ENCODE measurements around the gene RABEPK. TPM values are rescaled to one million over a fixed set of nuclear protein-coding genes. Genes with fewer than 3 reads are reported as not detected.
"Not testable (repeated sequence)": the region's sequence is repeated elsewhere in the genome, so short reads cannot be mapped to it uniquely, and the experiment has no call there.

The RABEPK gene
- total and polyA plus RNA-seq, 2 of the 4 experiments (the other 2 are of a cell fraction) = 43.9 to 59.7 TPM

DNA sequence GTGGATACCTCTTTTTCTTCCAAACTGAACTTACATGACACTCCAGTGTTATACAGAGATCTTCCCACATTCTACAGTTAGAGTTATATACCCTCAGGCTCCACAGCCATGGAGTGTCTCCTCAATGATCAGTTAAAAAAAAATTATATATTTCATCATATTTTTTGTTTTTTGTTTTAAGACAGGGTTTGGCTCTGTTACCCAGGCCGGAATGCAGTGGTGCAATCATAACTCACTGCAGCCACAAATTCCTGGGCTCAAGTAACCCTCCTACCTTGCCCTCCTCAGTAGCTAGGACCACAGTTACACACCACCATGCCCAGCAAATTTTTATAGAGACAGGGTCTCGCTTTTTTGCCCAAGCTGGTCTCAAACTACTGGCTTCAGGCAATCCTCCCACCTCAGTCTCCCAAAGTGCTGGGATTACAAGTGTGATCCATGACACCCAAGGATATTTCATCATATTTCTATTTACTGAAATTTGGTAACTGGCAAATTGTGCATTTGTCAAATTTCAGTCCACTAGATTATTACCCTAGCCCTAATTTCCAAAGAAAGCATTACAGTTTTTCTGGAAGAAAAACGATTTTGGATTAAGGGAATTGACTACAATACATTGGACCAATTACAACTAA lies 38.9 kb upstream of the RABEPK start:
- no peak overlapping the region for H4K91ac ChIP-seq (ENCODE audit: insufficient read depth, low read depth, low read length)
- no TSS peak for BruUV-seq (replicated peaks)
- H2BK20ac ChIP-seq (ENCODE audit: low read depth, low read length) = no peak overlapping the region
- H3K27me3 ChIP-seq (ENCODE audit: control insufficient read depth, insufficient read depth, low read length) = no peaks in the 10 kb centered on the region
- in situ Hi-C loops (cut with MboI; ENCODE audit: low sequenced_read_pairs) (no loop called here), dilution Hi-C loops (cut with HindIII; ENCODE audit: low sequenced_read_pairs, unreplicated experiment) (no loop called here), intact Hi-C loops (cut with micrococcal nuclease) (no loop called here)
- H2BK5ac ChIP-seq (ENCODE audit: low read depth, low read length, poor library complexity, severe bottlenecking) = peak overlapping the region; percentile 81
- no peak overlapping the region; the same call in 1 of the 2 replicates for H3K9ac ChIP-seq (ENCODE audit: low read depth, low read length)
- no peak overlapping the region for H3K18ac ChIP-seq (ENCODE audit: low read depth, low read length)
- H3K4ac ChIP-seq (ENCODE audit: low read depth, low read length) = peak overlapping the region; percentile 6
- H4K5ac ChIP-seq (ENCODE audit: low read depth, low read length) = peak overlapping the region; percentile 8; the same call in 1 of the 2 replicates
- H2AFZ ChIP-seq (replicated peaks; ENCODE audit: low read length, poor library complexity) = no peak overlapping the region
- peaks cover 19 to 63% of the 10 kb centered on the region in 2 experiments for H3K79me1 ChIP-seq (ENCODE audit: low read depth in 1 of 2, low read length in 2 of 2)
- ATAC-seq (ENCODE audit: low read depth) (peak; percentile 61), DNase-seq (no peak)
- H3K14ac ChIP-seq (replicated peaks; ENCODE audit: low read depth, low read length) = 0 out of 2 replicates have a peak overlapping the region, but pooled peaks have one; percentile 3
- H4K8ac ChIP-seq (ENCODE audit: low read depth in 2 of 2, low read length in 2 of 2) = peak overlapping the region in 1 of 2 experiments; percentile 47; a peak in 1 of 4 replicates
- H3K4me2 ChIP-seq (ENCODE audit: low read depth, low read length) = peak overlapping the region; percentile 14
- H2AK5ac ChIP-seq (ENCODE audit: low read depth, low read length) = no peak overlapping the region; the same call in 1 of the 2 replicates
- TF ChIP-seq CEBPB (IDR thresholded peaks at IDR 0.05; ENCODE audit: low read depth, low read length) (peak; percentile 70), FOS (IDR thresholded peaks at IDR 0.05; ENCODE audit: low read depth, low read length) (no peak)
- H4K20me1 ChIP-seq (ENCODE audit: insufficient read depth, low read length) = peaks cover 15% of the 10 kb centered on the region; the same call in 1 of the 2 replicates
- peaks cover 4% of the 10 kb centered on the region; the same call in 1 of the 2 replicates for H3K36me3 ChIP-seq (ENCODE audit: control insufficient read depth, insufficient read depth, low read length)
- H3K9me3 ChIP-seq (ENCODE audit: control insufficient read depth, insufficient read depth, low read length) = no peaks in the 10 kb centered on the region
- peak overlapping the region; percentile 73; the same call in 1 of the 2 replicates for H3K27ac ChIP-seq (ENCODE audit: insufficient read depth, low read length)
- no peak overlapping the region for H2BK15ac ChIP-seq (ENCODE audit: low read depth, low read length)
- no peak overlapping the region for H2AK9ac ChIP-seq (replicated peaks; ENCODE audit: low read depth, low read length, poor library complexity)
- peaks cover 10% of the 10 kb centered on the region for H3K4me1 ChIP-seq (ENCODE audit: control insufficient read depth, insufficient read depth, low read length)
- H3K56ac ChIP-seq (ENCODE audit: extremely low read depth, insufficient read depth, low read length) = no peak overlapping the region
- H3K9me1 ChIP-seq (ENCODE audit: insufficient read depth, low read length) = 0 out of 2 replicates have a peak, but pooled peaks cover 6% of the 10 kb centered on the region
- ChIA-PET CTCF (interaction anchor here (0.8 kb wide), 1 partner anchor 18 kb away, joined by 3 read pairs; the partner anchor contains the start of gene SCAI), POLR2A (ENCODE audit: unreplicated experiment) (no interaction called here)
- H2BK120ac ChIP-seq (ENCODE audit: low read depth, low read length) = no peak overlapping the region
- H3K4me3 ChIP-seq (ENCODE audit: insufficient read depth, low read depth, low read length) = no peak overlapping the region
- H3K23ac ChIP-seq (ENCODE audit: low read depth, low read length) = no peak overlapping the region
- WGBS, 2 experiments (ENCODE audit: extremely low coverage in 2 of 2, insufficient read length in 1 of 2) = 100% methylated on average over 1 of the region's 3 CpGs; no CpG with 5 or more reads in 1 of the 2 experiments

DNA sequence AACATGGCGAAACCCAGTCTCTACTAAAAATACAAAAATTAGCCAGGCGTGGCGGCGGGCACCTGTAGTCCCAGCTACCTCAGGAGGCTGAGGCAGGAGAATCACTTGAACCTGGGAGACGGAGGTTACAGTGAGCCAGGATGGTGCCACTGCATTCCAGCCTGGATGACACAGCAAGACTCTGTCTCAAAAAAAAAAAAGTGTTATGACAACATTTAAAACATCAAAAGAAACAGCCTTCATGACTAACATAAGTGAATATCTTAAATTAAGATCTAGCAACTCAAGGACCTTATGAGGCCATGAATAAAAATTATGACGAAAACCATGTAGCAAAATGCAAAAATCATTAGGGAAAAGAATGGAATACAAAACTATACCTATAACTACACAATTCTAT lies 37.5 kb upstream of the RABEPK start:
- H2BK5ac ChIP-seq (ENCODE audit: low read depth, low read length, poor library complexity, severe bottlenecking); H3K4me2 ChIP-seq (ENCODE audit: low read depth, low read length); POLR2A ChIA-PET (ENCODE audit: unreplicated experiment); H4K8ac ChIP-seq (ENCODE audit: low read depth in 2 of 2, low read length in 2 of 2); H3K27ac ChIP-seq (ENCODE audit: insufficient read depth, low read length); H4K91ac ChIP-seq (ENCODE audit: insufficient read depth, low read depth, low read length); H3K9ac ChIP-seq (ENCODE audit: low read depth, low read length); dilution Hi-C loops (cut with HindIII; ENCODE audit: low sequenced_read_pairs, unreplicated experiment); ATAC-seq (ENCODE audit: low read depth); H2BK15ac ChIP-seq (ENCODE audit: low read depth, low read length); H3K4ac ChIP-seq (ENCODE audit: low read depth, low read length); H2AFZ ChIP-seq (replicated peaks; ENCODE audit: low read length, poor library complexity); in situ Hi-C loops (cut with MboI; ENCODE audit: low sequenced_read_pairs); BruUV-seq (replicated peaks); H2BK20ac ChIP-seq (ENCODE audit: low read depth, low read length); H3K4me3 ChIP-seq (ENCODE audit: insufficient read depth, low read depth, low read length); H2AK5ac ChIP-seq (ENCODE audit: low read depth, low read length); H3K36me3 ChIP-seq (ENCODE audit: control insufficient read depth, insufficient read depth, low read length); H3K18ac ChIP-seq (ENCODE audit: low read depth, low read length); H3K9me1 ChIP-seq (ENCODE audit: insufficient read depth, low read length); H2BK120ac ChIP-seq (ENCODE audit: low read depth, low read length); H3K23ac ChIP-seq (ENCODE audit: low read depth, low read length); H3K14ac ChIP-seq (replicated peaks; ENCODE audit: low read depth, low read length); H3K9me3 ChIP-seq (ENCODE audit: control insufficient read depth, insufficient read depth, low read length); H3K56ac ChIP-seq (ENCODE audit: extremely low read depth, insufficient read depth, low read length); CTCF ChIA-PET; H4K5ac ChIP-seq (ENCODE audit: low read depth, low read length); H3K27me3 ChIP-seq (ENCODE audit: control insufficient read depth, insufficient read depth, low read length); DNase-seq; intact Hi-C loops (cut with micrococcal nuclease); H2AK9ac ChIP-seq (replicated peaks; ENCODE audit: low read depth, low read length, poor library complexity): not testable (repeated sequence)
- Histone ChIP-seq H4K20me1 (ENCODE audit: insufficient read depth, low read length) (peaks cover 15% of the 10 kb centered on the region; the same call in 1 of the 2 replicates), H3K4me1 (ENCODE audit: control insufficient read depth, insufficient read depth, low read length) (peaks cover 10% of the 10 kb centered on the region), H3K79me1 (ENCODE audit: low read depth in 1 of 2, low read length in 2 of 2) (peaks cover 22 to 70% of the 10 kb centered on the region in 2 experiments)
- no CpG with 5 or more reads among the region's 6 CpGs for WGBS, 2 experiments (ENCODE audit: extremely low coverage in 2 of 2, insufficient read length in 1 of 2)
